PFSK-1 (cell line): ENCODE data around the gene KCNT2.

ENCODE experiments used
- POLR2AphosphoS5 ChIP-seq: IDR thresholded peaks from 2 replicates; pipeline ENCODE4 v1.6.1; 2012; ENCODE audit warnings: low read depth, mild to moderate bottlenecking, control low read depth, low read length, moderate library complexity
- TAF1 ChIP-seq: IDR thresholded peaks from 2 replicates; pipeline ENCODE4 v1.6.1; 2012; ENCODE audit warnings: low read length, control low read depth, borderline replicate concordance; ENCODE audit not compliant: insufficient read depth
- TF ChIP-seq, protein P1 (sequence below), 2 experiments: IDR thresholded peaks; 2 replicates each; pipeline versions ENCODE4 v1.6.1 to v1.8.0; 2011 to 2012; ENCODE audit warnings: low read depth in 2 of 2, low read length in 2 of 2, control low read depth in 1 of 2, inconsistent platforms in 1 of 2, mild to moderate bottlenecking in 1 of 2, moderate library complexity in 1 of 2; ENCODE audit not compliant: insufficient read depth in 1 of 2

DNA sequence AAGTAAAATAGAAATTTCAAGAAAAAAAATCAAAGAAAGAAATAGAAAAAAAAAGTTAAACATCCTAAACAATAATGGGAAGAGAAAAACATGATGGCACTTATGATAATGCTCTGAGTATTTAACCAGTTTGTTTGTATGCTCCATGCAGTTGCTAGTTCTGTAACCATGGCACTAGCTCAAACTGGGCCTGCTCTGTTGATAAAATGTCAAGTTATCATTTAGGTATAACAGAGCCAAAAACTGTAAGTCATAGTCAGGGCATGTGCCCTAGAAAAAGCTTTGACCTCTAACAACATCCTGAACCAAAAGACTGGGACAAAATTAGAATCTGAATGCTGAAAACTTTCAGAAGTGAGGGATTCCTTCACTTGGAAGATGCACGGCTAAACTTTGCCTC, 148.9 kb downstream of the KCNT2 start:
- TF ChIP-seq TAF1 (no peak), POLR2AphosphoS5 (no peak)
- TF ChIP-seq, protein P1, sequence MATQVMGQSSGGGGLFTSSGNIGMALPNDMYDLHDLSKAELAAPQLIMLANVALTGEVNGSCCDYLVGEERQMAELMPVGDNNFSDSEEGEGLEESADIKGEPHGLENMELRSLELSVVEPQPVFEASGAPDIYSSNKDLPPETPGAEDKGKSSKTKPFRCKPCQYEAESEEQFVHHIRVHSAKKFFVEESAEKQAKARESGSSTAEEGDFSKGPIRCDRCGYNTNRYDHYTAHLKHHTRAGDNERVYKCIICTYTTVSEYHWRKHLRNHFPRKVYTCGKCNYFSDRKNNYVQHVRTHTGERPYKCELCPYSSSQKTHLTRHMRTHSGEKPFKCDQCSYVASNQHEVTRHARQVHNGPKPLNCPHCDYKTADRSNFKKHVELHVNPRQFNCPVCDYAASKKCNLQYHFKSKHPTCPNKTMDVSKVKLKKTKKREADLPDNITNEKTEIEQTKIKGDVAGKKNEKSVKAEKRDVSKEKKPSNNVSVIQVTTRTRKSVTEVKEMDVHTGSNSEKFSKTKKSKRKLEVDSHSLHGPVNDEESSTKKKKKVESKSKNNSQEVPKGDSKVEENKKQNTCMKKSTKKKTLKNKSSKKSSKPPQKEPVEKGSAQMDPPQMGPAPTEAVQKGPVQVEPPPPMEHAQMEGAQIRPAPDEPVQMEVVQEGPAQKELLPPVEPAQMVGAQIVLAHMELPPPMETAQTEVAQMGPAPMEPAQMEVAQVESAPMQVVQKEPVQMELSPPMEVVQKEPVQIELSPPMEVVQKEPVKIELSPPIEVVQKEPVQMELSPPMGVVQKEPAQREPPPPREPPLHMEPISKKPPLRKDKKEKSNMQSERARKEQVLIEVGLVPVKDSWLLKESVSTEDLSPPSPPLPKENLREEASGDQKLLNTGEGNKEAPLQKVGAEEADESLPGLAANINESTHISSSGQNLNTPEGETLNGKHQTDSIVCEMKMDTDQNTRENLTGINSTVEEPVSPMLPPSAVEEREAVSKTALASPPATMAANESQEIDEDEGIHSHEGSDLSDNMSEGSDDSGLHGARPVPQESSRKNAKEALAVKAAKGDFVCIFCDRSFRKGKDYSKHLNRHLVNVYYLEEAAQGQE (IDR thresholded peaks at IDR 0.05; ENCODE audit: insufficient read depth in 1 of 2, low read depth in 2 of 2, low read length in 2 of 2) = no peak
